ENCODE data around the gene LOC128125822.
"Not testable (repeated sequence)": the region's sequence is repeated elsewhere in the genome, so short reads cannot be mapped to it uniquely, and the experiment has no call there.

Gene LOC128125822

DNA sequence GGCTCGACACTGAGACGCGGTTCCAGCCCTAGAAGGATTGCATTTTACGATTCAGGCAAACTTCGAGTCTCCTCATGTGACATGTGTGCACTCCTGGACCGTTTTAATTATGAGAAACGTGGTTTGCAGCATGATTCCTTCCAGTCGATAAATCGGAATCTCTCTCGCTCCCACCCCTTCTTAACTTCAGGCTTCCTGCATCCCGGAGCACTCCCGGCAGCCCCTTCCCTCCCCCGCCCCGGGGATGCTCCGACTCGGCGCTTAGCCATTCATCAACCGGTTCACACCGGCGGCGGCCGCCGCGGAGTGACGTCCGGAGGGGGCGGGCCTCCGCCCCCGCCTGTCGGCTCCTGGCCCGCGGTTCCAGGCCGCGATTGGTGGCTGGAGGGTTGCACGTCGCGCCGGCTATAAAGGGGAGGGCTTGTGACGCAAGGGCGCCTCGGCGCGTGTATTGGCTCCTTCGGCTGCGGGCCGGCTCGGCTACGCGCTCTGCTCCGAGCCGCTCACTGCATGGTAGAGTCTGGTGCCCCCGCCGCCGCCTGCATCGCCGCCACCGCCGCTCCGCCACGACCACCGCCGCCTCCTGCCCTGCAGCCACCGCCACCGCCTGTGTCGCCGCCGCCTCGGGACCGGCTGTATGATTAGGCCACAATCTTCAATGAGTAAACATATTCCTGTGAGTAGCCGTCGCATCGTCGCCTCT, at the start of gene LOC128125822, which contains the start of gene PTP4A1:
Gene LOC128125822 (plus strand): TSS at position 437 of the 703 bp plus-strand sequence.
Gene PTP4A1 (plus strand): TSS at position 437 of the 703 bp plus-strand sequence. CDS start 4,401 bp downstream, outside the sequence.
- peaks cover 4% of the 10 kb centered on the region for H3K27me3 ChIP-seq (ENCODE audit: control insufficient read depth, insufficient read depth, low read length)
- TF ChIP-seq, protein P1, sequence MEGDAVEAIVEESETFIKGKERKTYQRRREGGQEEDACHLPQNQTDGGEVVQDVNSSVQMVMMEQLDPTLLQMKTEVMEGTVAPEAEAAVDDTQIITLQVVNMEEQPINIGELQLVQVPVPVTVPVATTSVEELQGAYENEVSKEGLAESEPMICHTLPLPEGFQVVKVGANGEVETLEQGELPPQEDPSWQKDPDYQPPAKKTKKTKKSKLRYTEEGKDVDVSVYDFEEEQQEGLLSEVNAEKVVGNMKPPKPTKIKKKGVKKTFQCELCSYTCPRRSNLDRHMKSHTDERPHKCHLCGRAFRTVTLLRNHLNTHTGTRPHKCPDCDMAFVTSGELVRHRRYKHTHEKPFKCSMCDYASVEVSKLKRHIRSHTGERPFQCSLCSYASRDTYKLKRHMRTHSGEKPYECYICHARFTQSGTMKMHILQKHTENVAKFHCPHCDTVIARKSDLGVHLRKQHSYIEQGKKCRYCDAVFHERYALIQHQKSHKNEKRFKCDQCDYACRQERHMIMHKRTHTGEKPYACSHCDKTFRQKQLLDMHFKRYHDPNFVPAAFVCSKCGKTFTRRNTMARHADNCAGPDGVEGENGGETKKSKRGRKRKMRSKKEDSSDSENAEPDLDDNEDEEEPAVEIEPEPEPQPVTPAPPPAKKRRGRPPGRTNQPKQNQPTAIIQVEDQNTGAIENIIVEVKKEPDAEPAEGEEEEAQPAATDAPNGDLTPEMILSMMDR (IDR thresholded peaks at IDR 0.05; ENCODE audit: insufficient read depth, low read depth, low read length): no peak
- POLR2A ChIA-PET: no interaction called here
- no peaks in the 10 kb centered on the region; the same call in 1 of the 2 replicates for H3K36me3 ChIP-seq (ENCODE audit: control insufficient read depth, insufficient read depth, low read length)
- DNase-seq (ENCODE audit: low read depth): peak; percentile 77
- peak within 1 kb of the TSS; percentile 96 for H3K4me3 ChIP-seq (ENCODE audit: low read depth, low read length)
- CTCF ChIA-PET: no interaction called here

DNA sequence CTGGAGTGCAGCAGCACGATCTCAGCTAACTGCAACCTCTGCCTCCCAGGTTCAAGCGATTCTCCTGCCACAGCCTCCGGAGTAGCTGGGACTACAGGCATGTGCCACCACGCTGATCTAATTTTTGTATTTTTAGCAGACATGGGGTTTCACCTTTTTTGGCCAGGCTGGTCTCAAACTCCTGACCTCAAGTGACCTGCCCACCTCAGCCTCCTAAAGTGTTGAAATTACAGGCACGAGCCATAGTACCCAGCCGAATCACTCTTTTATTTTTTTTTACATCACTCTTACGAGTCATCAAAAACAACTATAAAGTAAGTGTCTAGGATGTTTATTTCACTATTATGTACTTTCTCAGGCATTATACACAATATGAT, 49.4 kb upstream of the LOC128125822 start:
- POLR2A ChIA-PET; CTCF ChIA-PET; H3K4me3 ChIP-seq (ENCODE audit: low read depth, low read length); H3K36me3 ChIP-seq (ENCODE audit: control insufficient read depth, insufficient read depth, low read length); DNase-seq (ENCODE audit: low read depth); H3K27me3 ChIP-seq (ENCODE audit: control insufficient read depth, insufficient read depth, low read length): not testable (repeated sequence)

DNA sequence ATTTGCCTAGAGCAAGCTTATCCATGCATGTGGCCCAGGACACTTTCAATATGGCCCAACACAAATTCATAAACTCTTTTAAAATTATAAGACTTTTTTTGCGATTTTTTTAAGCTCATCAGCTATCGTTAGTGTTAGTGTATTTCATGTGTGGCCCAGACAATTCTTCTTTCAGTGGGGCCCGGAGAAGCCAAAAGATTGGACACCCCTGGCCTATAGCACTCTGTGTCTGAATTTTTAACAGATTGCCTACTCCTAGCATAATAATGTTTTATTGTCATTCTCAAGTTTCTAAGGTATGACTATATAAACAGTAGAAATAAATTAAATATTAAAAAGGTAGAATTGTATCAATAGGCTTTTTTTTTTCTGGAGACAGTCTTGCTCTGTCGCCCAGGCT, 48.6 kb upstream of the LOC128125822 start:
- CTCF ChIA-PET: no interaction called here
- H3K27me3 ChIP-seq (ENCODE audit: control insufficient read depth, insufficient read depth, low read length): no peaks in the 10 kb centered on the region
- no peak for DNase-seq (ENCODE audit: low read depth)
- no peaks in the 10 kb centered on the region for H3K36me3 ChIP-seq (ENCODE audit: control insufficient read depth, insufficient read depth, low read length)
- POLR2A ChIA-PET: no interaction called here
- H3K4me3 ChIP-seq (ENCODE audit: low read depth, low read length): no peak overlapping the region
- TF ChIP-seq, protein P1 (IDR thresholded peaks at IDR 0.05; ENCODE audit: insufficient read depth, low read depth, low read length): no peak

DNA sequence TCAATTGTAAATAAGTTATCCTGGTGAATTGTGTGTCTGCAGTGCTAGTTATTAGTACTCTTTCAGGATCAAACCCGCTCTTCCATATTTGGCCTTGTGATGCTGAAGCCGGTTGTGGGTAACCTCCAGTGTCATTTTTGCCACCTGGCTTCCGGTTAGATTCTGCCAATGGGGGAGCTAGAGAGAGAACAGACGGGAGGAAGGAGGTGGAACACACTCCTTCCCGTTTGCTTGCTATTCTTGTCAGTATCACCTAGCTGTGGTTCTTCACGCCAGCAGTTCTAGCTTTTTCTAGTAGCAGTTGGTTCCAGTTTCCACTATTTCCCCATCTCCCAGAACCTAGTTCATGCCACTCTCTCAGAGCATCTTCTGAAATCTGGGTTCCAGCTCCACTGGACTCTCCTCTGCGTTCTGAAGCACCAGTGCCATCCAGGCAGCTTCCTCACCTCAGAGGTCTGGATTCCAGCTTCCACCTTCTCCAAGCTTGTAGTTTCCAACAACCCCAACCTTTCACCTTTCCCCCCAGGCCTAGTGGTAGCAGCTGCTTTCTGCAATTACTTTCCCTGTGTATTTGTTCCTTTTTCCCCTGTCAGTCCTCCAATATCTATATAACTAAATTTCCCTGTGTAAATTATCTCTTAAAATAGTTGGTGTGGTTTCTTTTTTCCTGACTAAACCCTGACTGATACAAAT, 46.9 kb upstream of the LOC128125822 start:
- no peaks in the 10 kb centered on the region for H3K27me3 ChIP-seq (ENCODE audit: control insufficient read depth, insufficient read depth, low read length)
- TF ChIP-seq, protein P1 (IDR thresholded peaks at IDR 0.05; ENCODE audit: insufficient read depth, low read depth, low read length): no peak
- no peak overlapping the region for H3K4me3 ChIP-seq (ENCODE audit: low read depth, low read length)
- no peak for DNase-seq (ENCODE audit: low read depth)
- H3K36me3 ChIP-seq (ENCODE audit: control insufficient read depth, insufficient read depth, low read length): no peaks in the 10 kb centered on the region
- POLR2A ChIA-PET: no interaction called here
- CTCF ChIA-PET: no interaction called here

DNA sequence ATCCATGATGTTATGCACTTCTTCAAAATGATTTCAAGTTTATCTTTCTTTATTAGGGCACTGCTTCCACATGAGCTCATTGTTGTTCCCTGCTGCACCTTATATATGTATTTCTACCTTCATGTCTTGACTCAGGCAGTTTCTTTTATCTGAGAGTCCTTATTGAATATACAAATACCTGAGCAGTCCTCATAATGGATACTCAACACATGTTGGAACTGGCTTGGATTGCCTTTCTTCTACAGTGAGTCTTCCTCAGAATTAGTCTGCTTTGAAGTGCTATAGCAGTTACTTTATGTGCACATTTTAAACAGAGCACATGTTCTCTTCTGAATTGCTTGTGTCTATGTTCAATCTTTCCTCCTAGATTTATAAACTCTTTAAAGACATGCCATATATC, 45.3 kb upstream of the LOC128125822 start:
- no peaks in the 10 kb centered on the region for H3K27me3 ChIP-seq (ENCODE audit: control insufficient read depth, insufficient read depth, low read length)
- ChIA-PET CTCF (interaction anchor here (0.6 kb wide), 1 partner anchor 239 kb away, joined by 4 read pairs; no protein-coding TSS in a partner anchor), POLR2A (no interaction called here)
- TF ChIP-seq, protein P1 (IDR thresholded peaks at IDR 0.05; ENCODE audit: insufficient read depth, low read depth, low read length): no peak
- no peak for DNase-seq (ENCODE audit: low read depth)
- H3K4me3 ChIP-seq (ENCODE audit: low read depth, low read length): no peak overlapping the region
- H3K36me3 ChIP-seq (ENCODE audit: control insufficient read depth, insufficient read depth, low read length): no peaks in the 10 kb centered on the region

Data from BJ (cell line).